ENCODE results near the gene CSNK1D.

Gene CSNK1D

DNA sequence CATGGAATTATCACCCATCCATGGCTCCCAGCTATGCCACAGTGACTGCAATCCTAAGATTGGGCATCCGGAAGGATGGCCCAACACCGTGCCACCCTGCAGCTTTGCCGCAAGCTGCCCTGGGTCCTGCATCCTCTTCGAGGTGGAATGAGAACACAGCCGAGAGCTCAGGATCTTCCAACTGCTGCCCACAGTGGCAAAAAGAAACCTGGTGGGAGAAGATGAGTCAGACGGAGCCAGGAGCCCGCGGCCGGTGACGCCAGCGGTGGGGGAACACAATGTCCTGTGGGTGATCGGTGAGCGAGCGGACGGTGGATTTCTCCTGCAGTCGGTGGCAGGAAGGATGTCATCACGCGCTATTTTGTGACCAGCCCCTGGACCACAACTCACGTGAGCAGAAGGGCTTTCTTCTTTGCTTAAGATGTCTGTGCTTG, 23.8 kb upstream of the CSNK1D start:
- peak overlapping the region; percentile 93 for H3K9ac ChIP-seq (ENCODE audit: low read depth, low read length, poor library complexity, severe bottlenecking)
- H3F3A ChIP-seq (ENCODE audit: low read depth) = peaks cover 14% of the 10 kb centered on the region
- peak overlapping the region; percentile 81 for H3K4me3 ChIP-seq (ENCODE audit: low read length, poor library complexity, severe bottlenecking)
- H3K27me3 ChIP-seq (ENCODE audit: insufficient read depth, low read length, poor library complexity, severe bottlenecking) = no peaks in the 10 kb centered on the region
- H4K20me1 ChIP-seq (ENCODE audit: insufficient read depth, low read length, poor library complexity, severe bottlenecking) = peaks cover 6% of the 10 kb centered on the region
- H3K9me2 ChIP-seq (replicated peaks; ENCODE audit: low read depth, low read length) = no peaks in the 10 kb centered on the region
- no peak for TF ChIP-seq EZH2phosphoT487 (IDR thresholded peaks at IDR 0.05; ENCODE audit: borderline replicate concordance)
- TF ChIP-seq, protein P1, sequence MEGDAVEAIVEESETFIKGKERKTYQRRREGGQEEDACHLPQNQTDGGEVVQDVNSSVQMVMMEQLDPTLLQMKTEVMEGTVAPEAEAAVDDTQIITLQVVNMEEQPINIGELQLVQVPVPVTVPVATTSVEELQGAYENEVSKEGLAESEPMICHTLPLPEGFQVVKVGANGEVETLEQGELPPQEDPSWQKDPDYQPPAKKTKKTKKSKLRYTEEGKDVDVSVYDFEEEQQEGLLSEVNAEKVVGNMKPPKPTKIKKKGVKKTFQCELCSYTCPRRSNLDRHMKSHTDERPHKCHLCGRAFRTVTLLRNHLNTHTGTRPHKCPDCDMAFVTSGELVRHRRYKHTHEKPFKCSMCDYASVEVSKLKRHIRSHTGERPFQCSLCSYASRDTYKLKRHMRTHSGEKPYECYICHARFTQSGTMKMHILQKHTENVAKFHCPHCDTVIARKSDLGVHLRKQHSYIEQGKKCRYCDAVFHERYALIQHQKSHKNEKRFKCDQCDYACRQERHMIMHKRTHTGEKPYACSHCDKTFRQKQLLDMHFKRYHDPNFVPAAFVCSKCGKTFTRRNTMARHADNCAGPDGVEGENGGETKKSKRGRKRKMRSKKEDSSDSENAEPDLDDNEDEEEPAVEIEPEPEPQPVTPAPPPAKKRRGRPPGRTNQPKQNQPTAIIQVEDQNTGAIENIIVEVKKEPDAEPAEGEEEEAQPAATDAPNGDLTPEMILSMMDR (conservative IDR thresholded peaks at IDR 0.05; ENCODE audit: low read length) = no peak
- H3K36me3 ChIP-seq (ENCODE audit: insufficient read depth, low read length) = no peaks in the 10 kb centered on the region
- peaks cover 7% of the 10 kb centered on the region for H3K79me2 ChIP-seq (ENCODE audit: insufficient read depth, low read length)
- no peaks in the 10 kb centered on the region for H3K9me3 ChIP-seq (ENCODE audit: insufficient read depth, low read depth, low read length)
- peaks cover 69% of the 10 kb centered on the region for H3K4me1 ChIP-seq (ENCODE audit: insufficient read depth, low read length, poor library complexity, severe bottlenecking)
- peak overlapping the region; percentile 99 for H3K4me2 ChIP-seq (ENCODE audit: low read depth, low read length, poor library complexity, severe bottlenecking)
- peak overlapping the region; percentile 58 for H2AFZ ChIP-seq (ENCODE audit: low read length)

DNA sequence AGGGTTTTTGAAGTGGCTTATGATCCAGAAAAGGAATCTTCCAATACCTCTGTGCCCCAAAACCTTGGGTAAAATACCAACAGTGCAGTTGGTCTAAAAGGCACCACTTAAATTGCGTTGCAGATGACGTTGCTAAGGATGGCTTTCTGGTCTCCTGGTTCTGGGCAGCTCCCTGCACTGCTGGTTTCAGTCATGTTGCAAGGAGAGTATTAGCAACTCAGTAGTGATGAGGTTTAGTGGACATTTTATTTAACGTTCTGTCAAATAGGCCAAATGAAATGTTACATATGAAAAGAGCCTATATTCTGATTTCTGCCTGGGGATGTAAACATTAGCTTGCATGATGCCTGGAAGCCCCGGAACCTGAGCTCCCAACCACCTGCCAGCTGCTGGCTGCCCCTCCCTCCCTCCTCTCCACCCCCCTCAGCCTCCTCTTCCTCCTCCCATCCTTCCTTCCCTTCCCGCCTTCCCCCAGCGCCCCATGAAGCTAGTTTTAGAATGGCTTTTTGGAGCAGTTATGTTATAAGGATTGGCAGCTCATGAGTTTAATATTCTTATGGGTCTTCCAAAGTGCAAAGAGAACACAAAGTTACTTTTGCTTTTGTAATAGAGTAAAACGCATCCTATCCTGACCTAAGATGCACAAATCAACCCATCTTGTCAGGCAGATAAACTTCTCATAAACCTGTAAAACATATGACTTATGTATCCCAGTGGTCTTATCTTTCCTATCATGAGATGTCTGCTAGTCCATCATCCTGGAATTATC, 23.2 kb upstream of the CSNK1D start:
- Histone ChIP-seq H3K79me2 (ENCODE audit: insufficient read depth, low read length) (peaks cover 12% of the 10 kb centered on the region), H2AFZ (ENCODE audit: low read length) (0 out of 2 replicates have a peak overlapping the region, but pooled peaks have one; percentile 58), H3K4me3 (ENCODE audit: low read length, poor library complexity, severe bottlenecking) (peak overlapping the region; percentile 81), H3K9me2 (replicated peaks; ENCODE audit: low read depth, low read length) (no peaks in the 10 kb centered on the region), H3F3A (ENCODE audit: low read depth) (peaks cover 14% of the 10 kb centered on the region), H3K9ac (ENCODE audit: low read depth, low read length, poor library complexity, severe bottlenecking) (peak overlapping the region; percentile 93), H3K27me3 (ENCODE audit: insufficient read depth, low read length, poor library complexity, severe bottlenecking) (no peaks in the 10 kb centered on the region), H3K4me1 (ENCODE audit: insufficient read depth, low read length, poor library complexity, severe bottlenecking) (peaks cover 67% of the 10 kb centered on the region), H3K9me3 (ENCODE audit: insufficient read depth, low read depth, low read length) (no peaks in the 10 kb centered on the region), H3K4me2 (ENCODE audit: low read depth, low read length, poor library complexity, severe bottlenecking) (peak overlapping the region; percentile 99), H3K36me3 (ENCODE audit: insufficient read depth, low read length) (no peaks in the 10 kb centered on the region), H4K20me1 (ENCODE audit: insufficient read depth, low read length, poor library complexity, severe bottlenecking) (peaks cover 6% of the 10 kb centered on the region)
- no peak for TF ChIP-seq EZH2phosphoT487 (IDR thresholded peaks at IDR 0.05; ENCODE audit: borderline replicate concordance)
- TF ChIP-seq, protein P1 (conservative IDR thresholded peaks at IDR 0.05; ENCODE audit: low read length) = no peak

DNA sequence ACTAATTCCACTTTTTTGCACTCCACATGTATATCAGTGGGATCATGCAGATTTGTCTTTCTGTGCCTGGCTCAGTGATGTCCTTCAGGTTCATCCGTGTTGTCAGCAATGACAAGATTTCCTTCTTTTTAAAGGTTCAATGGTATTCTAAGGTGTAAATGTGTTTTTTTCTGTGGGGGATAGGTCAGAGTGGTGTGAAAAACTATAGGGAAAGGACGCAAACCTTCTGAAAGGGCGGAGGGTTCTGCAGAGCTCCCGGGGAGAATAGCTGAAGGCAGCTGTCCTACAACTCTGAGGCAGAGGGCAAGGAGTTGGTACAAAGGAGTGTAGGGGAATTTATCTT, 21.9 kb upstream of the CSNK1D start:
- peaks cover 6% of the 10 kb centered on the region for H4K20me1 ChIP-seq (ENCODE audit: insufficient read depth, low read length, poor library complexity, severe bottlenecking)
- peaks cover 57% of the 10 kb centered on the region for H3K4me1 ChIP-seq (ENCODE audit: insufficient read depth, low read length, poor library complexity, severe bottlenecking)
- no peaks in the 10 kb centered on the region for H3K27me3 ChIP-seq (ENCODE audit: insufficient read depth, low read length, poor library complexity, severe bottlenecking)
- no peak overlapping the region for H3K4me3 ChIP-seq (ENCODE audit: low read length, poor library complexity, severe bottlenecking)
- no peak for TF ChIP-seq EZH2phosphoT487 (IDR thresholded peaks at IDR 0.05; ENCODE audit: borderline replicate concordance)
- TF ChIP-seq, protein P1 (conservative IDR thresholded peaks at IDR 0.05; ENCODE audit: low read length) = no peak
- peaks cover 14% of the 10 kb centered on the region for H3K79me2 ChIP-seq (ENCODE audit: insufficient read depth, low read length)
- no peaks in the 10 kb centered on the region for H3K9me3 ChIP-seq (ENCODE audit: insufficient read depth, low read depth, low read length)
- peaks cover 14% of the 10 kb centered on the region for H3F3A ChIP-seq (ENCODE audit: low read depth)
- H3K9me2 ChIP-seq (replicated peaks; ENCODE audit: low read depth, low read length) = no peaks in the 10 kb centered on the region
- H3K36me3 ChIP-seq (ENCODE audit: insufficient read depth, low read length) = no peaks in the 10 kb centered on the region
- no peak overlapping the region for H3K4me2 ChIP-seq (ENCODE audit: low read depth, low read length, poor library complexity, severe bottlenecking)
- H2AFZ ChIP-seq (ENCODE audit: low read length) = no peak overlapping the region
- no peak overlapping the region for H3K9ac ChIP-seq (ENCODE audit: low read depth, low read length, poor library complexity, severe bottlenecking)
